ENCODE results near the gene SKIL.

- TF ChIP-seq EZH2 (IDR thresholded peaks at IDR 0.05), result no peak
- TF ChIP-seq POLR2AphosphoS5 (IDR thresholded peaks at IDR 0.05; ENCODE audit: borderline replicate concordance, low read depth, low read length), result no peak
- TF ChIP-seq FOXP2 (optimal IDR thresholded peaks at IDR 0.05; ENCODE audit: control extremely low read depth, extremely low read length, insufficient read depth), result no peak
Observed at GRCh38 chr3:170410428-170411029, 53.0 kb downstream of the SKIL start.

Data from SK-N-MC (cell line).